Lower leg skin (tissue), 3 donors: ENCODE data around the gene PRKCH.
"Not testable (repeated sequence)": the region's sequence is repeated elsewhere in the genome, so short reads cannot be mapped to it uniquely, and the experiment has no call there.

Experiments used
- POLR2A ChIP-seq, 2 donors: fragments of 450-650 bp; IDR thresholded peaks; one replicate each; pipeline ENCODE4 v1.6.1; 2016 to 2017; ENCODE audit warnings: antibody characterized with exemption in 2 of 2, mild to moderate bottlenecking in 1 of 2, moderate library complexity in 1 of 2
- TF ChIP-seq, protein P1 (sequence below), 3 donors: fragments of 450-650 bp; IDR thresholded peaks; one replicate each; pipeline ENCODE4 v1.5.1; 2016; ENCODE audit warnings: antibody characterized with exemption in 3 of 3, mild to moderate bottlenecking in 3 of 3, moderate library complexity in 2 of 3

DNA sequence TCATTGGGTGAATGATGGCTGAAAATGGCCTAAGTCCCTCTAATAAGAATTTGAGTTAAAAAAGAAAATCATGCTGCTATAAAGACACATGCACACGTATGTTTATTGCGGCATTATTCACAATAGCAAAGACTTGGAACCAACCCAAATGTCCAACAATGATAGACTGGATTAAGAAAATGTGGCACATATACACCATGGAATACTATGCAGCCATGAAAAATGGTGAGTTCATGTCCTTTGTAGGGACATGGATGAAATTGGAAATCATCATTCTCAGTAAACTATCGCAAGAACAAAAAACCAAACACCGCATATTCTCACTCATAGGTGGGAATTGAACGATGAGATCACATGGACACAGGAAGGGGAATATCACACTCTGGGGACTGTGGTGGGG is 208.0 kb downstream of the PRKCH start:
- TF ChIP-seq, protein P1, sequence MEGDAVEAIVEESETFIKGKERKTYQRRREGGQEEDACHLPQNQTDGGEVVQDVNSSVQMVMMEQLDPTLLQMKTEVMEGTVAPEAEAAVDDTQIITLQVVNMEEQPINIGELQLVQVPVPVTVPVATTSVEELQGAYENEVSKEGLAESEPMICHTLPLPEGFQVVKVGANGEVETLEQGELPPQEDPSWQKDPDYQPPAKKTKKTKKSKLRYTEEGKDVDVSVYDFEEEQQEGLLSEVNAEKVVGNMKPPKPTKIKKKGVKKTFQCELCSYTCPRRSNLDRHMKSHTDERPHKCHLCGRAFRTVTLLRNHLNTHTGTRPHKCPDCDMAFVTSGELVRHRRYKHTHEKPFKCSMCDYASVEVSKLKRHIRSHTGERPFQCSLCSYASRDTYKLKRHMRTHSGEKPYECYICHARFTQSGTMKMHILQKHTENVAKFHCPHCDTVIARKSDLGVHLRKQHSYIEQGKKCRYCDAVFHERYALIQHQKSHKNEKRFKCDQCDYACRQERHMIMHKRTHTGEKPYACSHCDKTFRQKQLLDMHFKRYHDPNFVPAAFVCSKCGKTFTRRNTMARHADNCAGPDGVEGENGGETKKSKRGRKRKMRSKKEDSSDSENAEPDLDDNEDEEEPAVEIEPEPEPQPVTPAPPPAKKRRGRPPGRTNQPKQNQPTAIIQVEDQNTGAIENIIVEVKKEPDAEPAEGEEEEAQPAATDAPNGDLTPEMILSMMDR (IDR thresholded peaks at IDR 0.05), result not testable (repeated sequence)
- not testable (repeated sequence) for TF ChIP-seq POLR2A (IDR thresholded peaks at IDR 0.05)
